Liver (tissue), 3 donors: ENCODE measurements around the gene IGLL5.

Experiments
- EGR1 ChIP-seq, 2 donors: IDR thresholded peaks; 2 replicates each; pipeline ENCODE4 v1.6.1; 2016 to 2018; ENCODE audit warnings: antibody characterized with exemption in 2 of 2, low read depth in 2 of 2
- FOXA1 ChIP-seq: IDR thresholded peaks from 2 replicates; pipeline ENCODE4 v1.6.1; 2016; ENCODE audit warnings: antibody characterized with exemption
- HNF4A ChIP-seq, 2 donors: conservative IDR thresholded peaks; 2 replicates each; pipeline ENCODE4 v1.6.1; 2016; ENCODE audit warnings: antibody characterized with exemption in 2 of 2, mild to moderate bottlenecking in 2 of 2
- HNF4G ChIP-seq: IDR thresholded peaks from 2 replicates; pipeline ENCODE4 v1.6.1; 2016; ENCODE audit warnings: antibody characterized with exemption
- NR2F2 ChIP-seq: IDR thresholded peaks from 2 replicates; pipeline ENCODE4 v1.6.1; 2016; ENCODE audit warnings: antibody characterized with exemption
- TAF1 ChIP-seq: conservative IDR thresholded peaks from 2 replicates; pipeline ENCODE4 v1.6.1; 2016; ENCODE audit warnings: antibody characterized with exemption, mild to moderate bottlenecking
- YY1 ChIP-seq: IDR thresholded peaks from 2 replicates; pipeline ENCODE4 v1.6.1; 2016; ENCODE audit warnings: antibody characterized with exemption, mild to moderate bottlenecking
- TF ChIP-seq, protein P1 (sequence below): fragments of 150-350 bp; IDR thresholded peaks from 2 replicates; pipeline ENCODE4 v1.5.1; 2017; ENCODE audit warnings: improper control_type of control experiment, low read depth, low read length; ENCODE audit not compliant: missing input control
- TF ChIP-seq, protein P2 (sequence below): IDR thresholded peaks from 2 replicates; pipeline ENCODE4 v1.6.1; 2016; ENCODE audit warnings: antibody characterized with exemption
- TF ChIP-seq, protein P3 (sequence below): IDR thresholded peaks from 2 replicates; pipeline ENCODE4 v1.6.1; 2016; ENCODE audit warnings: antibody characterized with exemption, mild to moderate bottlenecking
- TF ChIP-seq, protein P4 (sequence below): IDR thresholded peaks from 2 replicates; pipeline ENCODE4 v1.6.1; 2016; ENCODE audit warnings: antibody characterized with exemption
- donor health status: healthy.
- donor health status: healthy.

DNA sequence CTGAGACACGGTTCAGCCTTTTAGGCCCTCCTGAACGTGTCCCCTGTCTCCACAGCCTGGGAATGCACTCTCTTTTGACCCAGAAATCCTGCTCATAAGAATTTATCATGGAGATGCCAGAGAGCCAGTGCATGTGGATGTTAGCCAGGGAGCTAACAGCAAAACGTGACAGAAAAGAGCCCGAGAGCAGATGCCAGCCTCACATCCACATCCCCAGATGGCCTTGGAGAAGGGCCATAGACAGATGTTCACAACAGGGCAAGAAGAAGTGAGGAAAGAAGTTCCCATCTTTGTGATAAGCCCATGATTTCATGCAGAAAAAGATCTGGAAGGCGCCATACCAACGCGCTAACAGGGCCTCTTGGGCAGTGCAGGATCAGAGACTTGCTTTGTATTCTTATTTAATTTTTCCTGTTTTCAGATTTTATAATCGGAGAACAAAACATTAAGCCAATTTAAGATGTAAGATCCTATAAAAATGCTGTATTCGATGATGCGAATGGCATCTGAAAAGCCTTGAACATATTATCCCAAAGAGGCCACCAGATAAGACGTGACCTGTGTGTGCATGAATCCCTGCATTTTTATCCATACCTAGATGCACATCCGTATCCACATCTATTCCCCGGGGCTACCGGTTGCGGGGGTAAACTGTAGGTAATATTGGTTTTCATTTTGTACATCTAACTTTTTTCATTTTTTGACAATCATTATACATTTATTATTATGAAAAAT lies 48.7 kb downstream of the IGLL5 start:
- TF ChIP-seq, protein P1, sequence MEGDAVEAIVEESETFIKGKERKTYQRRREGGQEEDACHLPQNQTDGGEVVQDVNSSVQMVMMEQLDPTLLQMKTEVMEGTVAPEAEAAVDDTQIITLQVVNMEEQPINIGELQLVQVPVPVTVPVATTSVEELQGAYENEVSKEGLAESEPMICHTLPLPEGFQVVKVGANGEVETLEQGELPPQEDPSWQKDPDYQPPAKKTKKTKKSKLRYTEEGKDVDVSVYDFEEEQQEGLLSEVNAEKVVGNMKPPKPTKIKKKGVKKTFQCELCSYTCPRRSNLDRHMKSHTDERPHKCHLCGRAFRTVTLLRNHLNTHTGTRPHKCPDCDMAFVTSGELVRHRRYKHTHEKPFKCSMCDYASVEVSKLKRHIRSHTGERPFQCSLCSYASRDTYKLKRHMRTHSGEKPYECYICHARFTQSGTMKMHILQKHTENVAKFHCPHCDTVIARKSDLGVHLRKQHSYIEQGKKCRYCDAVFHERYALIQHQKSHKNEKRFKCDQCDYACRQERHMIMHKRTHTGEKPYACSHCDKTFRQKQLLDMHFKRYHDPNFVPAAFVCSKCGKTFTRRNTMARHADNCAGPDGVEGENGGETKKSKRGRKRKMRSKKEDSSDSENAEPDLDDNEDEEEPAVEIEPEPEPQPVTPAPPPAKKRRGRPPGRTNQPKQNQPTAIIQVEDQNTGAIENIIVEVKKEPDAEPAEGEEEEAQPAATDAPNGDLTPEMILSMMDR: no peak
- TF ChIP-seq EGR1 (IDR thresholded peaks at IDR 0.05; ENCODE audit: low read depth in 2 of 2) (no peak), TAF1 (no peak), FOXA1 (no peak), NR2F2 (no peak), YY1 (no peak), HNF4G (no peak), HNF4A (conservative IDR thresholded peaks at IDR 0.05) (no peak)
- TF ChIP-seq, protein P2, sequence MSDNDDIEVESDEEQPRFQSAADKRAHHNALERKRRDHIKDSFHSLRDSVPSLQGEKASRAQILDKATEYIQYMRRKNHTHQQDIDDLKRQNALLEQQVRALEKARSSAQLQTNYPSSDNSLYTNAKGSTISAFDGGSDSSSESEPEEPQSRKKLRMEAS: no peak
- TF ChIP-seq, protein P3, sequence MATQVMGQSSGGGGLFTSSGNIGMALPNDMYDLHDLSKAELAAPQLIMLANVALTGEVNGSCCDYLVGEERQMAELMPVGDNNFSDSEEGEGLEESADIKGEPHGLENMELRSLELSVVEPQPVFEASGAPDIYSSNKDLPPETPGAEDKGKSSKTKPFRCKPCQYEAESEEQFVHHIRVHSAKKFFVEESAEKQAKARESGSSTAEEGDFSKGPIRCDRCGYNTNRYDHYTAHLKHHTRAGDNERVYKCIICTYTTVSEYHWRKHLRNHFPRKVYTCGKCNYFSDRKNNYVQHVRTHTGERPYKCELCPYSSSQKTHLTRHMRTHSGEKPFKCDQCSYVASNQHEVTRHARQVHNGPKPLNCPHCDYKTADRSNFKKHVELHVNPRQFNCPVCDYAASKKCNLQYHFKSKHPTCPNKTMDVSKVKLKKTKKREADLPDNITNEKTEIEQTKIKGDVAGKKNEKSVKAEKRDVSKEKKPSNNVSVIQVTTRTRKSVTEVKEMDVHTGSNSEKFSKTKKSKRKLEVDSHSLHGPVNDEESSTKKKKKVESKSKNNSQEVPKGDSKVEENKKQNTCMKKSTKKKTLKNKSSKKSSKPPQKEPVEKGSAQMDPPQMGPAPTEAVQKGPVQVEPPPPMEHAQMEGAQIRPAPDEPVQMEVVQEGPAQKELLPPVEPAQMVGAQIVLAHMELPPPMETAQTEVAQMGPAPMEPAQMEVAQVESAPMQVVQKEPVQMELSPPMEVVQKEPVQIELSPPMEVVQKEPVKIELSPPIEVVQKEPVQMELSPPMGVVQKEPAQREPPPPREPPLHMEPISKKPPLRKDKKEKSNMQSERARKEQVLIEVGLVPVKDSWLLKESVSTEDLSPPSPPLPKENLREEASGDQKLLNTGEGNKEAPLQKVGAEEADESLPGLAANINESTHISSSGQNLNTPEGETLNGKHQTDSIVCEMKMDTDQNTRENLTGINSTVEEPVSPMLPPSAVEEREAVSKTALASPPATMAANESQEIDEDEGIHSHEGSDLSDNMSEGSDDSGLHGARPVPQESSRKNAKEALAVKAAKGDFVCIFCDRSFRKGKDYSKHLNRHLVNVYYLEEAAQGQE: no peak
- TF ChIP-seq, protein P4, sequence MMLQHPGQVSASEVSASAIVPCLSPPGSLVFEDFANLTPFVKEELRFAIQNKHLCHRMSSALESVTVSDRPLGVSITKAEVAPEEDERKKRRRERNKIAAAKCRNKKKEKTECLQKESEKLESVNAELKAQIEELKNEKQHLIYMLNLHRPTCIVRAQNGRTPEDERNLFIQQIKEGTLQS: no peak
